GM12891 (cell line): ENCODE data around the gene POFUT2.

Experiments
- POLR2A ChIP-seq: IDR thresholded peaks from 2 replicates; pipeline ENCODE4 v1.6.1; 2011; ENCODE audit warnings: low read depth, low read length, control low read depth
- POLR2AphosphoS5 ChIP-seq: IDR thresholded peaks from 2 replicates; pipeline ENCODE4 v1.6.1; 2011; ENCODE audit warnings: low read depth, low read length, control low read depth
- TAF1 ChIP-seq: IDR thresholded peaks from 2 replicates; pipeline ENCODE4 v1.6.1; 2011; ENCODE audit warnings: low read depth, low read length, control low read depth

DNA sequence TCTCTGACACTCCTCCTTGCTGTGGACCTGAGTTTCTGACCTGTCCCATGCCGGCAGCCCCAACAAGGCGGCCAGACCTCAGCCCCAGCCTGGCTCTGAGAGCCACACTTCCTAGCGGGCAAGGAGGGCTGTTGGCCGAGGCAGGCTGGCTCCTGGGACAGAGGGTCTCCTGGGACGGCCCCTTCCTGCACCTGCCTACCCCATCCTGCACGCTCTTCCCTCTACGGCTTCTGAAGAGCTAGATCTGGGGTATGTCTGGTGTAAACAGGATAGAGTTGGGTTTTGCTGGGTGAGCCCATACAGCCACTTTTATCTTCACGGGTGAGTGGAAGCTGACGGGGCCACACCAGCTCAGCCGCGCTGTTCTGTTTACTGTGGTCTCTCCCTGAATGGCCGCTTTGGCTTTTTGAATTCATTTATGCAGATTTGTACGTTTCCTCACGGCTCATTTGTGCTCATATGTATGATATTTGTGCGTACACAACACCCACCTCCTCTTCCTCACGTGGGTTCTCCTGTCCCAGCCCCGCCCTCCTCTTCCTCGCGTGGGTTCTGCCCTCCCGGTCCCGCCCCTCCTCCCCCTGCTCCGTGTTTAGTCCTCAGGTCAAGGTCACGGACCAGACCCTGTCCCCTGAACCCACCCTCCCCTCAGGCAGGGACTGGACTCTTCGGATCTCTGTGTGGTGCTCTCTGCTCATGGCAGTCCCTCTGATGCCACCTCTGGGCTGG is 34.7 kb upstream of the POFUT2 start:
- no peak for TF ChIP-seq POLR2A
- no peak for TF ChIP-seq POLR2AphosphoS5
- TF ChIP-seq TAF1: no peak
